ENCODE data around the gene TRMT61A. TPM values are rescaled to one million over a fixed set of nuclear protein-coding genes. Genes with fewer than 3 reads are reported as not detected.
"Not testable (repeated sequence)": the region's sequence is repeated elsewhere in the genome, so short reads cannot be mapped to it uniquely, and the experiment has no call there.

TRMT61A gene
- total RNA-seq, 1 donor from 2014 or later = 13.5 TPM

- DNase-seq (ENCODE audit: low spot score) = peak; percentile 57
Observed at GRCh38 chr14:103522649-103523574, 6.1 kb upstream of the TRMT61A start, which contains the start of gene CKB. CKB (minus strand) TSS chr14:103522830; CDS start chr14:103522493, 337 bp downstream.

GRCh38 chr14:103523575-103523954 is 5.4 kb upstream of the TRMT61A start:
- DNase-seq (ENCODE audit: low spot score) = no peak

- DNase-seq (ENCODE audit: low spot score) = no peak
Observed at GRCh38 chr14:103524002-103524935, 4.7 kb upstream of the TRMT61A start.

- not testable (repeated sequence) for DNase-seq (ENCODE audit: low spot score)
Observed at GRCh38 chr14:103525430-103526246, 3.4 kb upstream of the TRMT61A start.

GRCh38 chr14:103526247-103526913 is 2.6 kb upstream of the TRMT61A start:
- no peak for DNase-seq (ENCODE audit: low spot score)

GRCh38 chr14:103526914-103527248 is 2.1 kb upstream of the TRMT61A start:
- no peak for DNase-seq (ENCODE audit: low spot score)

- DNase-seq (ENCODE audit: low spot score) = no peak
Observed at GRCh38 chr14:103527408-103528145, 1.4 kb upstream of the TRMT61A start.

- no peak for DNase-seq (ENCODE audit: low spot score)
Observed at GRCh38 chr14:103528146-103528586, 830 bp upstream of the TRMT61A start.

GRCh38 chr14:103529383-103530365 is 678 bp downstream of the TRMT61A start:
- DNase-seq (ENCODE audit: low spot score) = no peak

- no peak for DNase-seq (ENCODE audit: low spot score)
Observed at GRCh38 chr14:103530390-103530789, 1.4 kb downstream of the TRMT61A start.

- no peak for DNase-seq (ENCODE audit: low spot score)
Observed at GRCh38 chr14:103530831-103531230, 1.8 kb downstream of the TRMT61A start.

- no peak for DNase-seq (ENCODE audit: low spot score)
Observed at GRCh38 chr14:103531421-103532215, 2.6 kb downstream of the TRMT61A start.

- DNase-seq (ENCODE audit: low spot score) = no peak
Observed at GRCh38 chr14:103532216-103533136, 3.5 kb downstream of the TRMT61A start.

- DNase-seq (ENCODE audit: low spot score) = no peak
Observed at GRCh38 chr14:103533137-103533998, 4.4 kb downstream of the TRMT61A start.

GRCh38 chr14:103533999-103534575 is 5.1 kb downstream of the TRMT61A start:
- no peak for DNase-seq (ENCODE audit: low spot score)

Measured in mucosa of gallbladder (tissue), 1 donor.